Measurements from ENCODE around the gene YY1AP1.

YY1AP1 gene

DNA sequence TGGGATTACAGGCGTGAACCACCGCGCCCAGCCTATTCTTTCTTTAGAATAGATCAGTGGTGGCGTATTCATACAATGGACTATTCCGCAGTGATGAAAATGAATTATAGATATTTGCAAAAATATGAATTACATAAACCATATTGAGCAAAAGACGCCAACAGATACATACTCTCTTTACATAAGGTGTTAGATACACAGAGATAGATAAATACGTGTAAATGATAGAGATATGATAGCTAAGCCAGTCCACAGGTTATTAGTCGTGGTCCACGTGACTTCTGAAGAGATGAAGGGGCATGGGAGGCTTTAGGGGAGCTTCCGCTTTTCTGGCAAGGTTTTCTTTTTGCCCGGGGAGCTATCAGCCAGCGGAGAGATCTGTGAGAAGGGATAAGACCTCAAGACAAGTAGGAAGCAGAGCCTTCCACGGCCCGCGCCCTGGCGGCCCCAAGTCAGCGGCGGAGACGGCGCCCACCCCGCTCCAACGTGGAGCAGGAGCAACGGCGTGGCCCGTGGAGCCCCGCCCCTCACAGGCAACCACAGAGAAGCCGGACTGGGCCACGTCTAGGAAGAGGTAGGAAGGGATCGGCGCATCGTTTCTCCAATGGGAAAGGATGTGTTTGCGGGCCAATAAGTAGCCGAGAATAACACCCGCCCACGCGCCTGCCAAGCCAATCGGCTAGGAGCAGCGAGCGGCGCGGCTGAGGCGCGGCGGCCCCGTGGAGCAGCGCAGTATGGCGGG is 78.9 kb downstream of the YY1AP1 start, which contains the start of gene MSTO1:
TSS of gene MSTO1 (plus strand) at position 704 of the 742 bp plus-strand sequence. CDS start at position 735, 31 bp downstream.
- TF ChIP-seq POU2F2 (IDR thresholded peaks at IDR 0.05; ENCODE audit: low read depth, low read length) (no peak), SPI1 (IDR thresholded peaks at IDR 0.05; ENCODE audit: low read depth, low read length) (peak; percentile 45; the same call in 1 of the 2 replicates), POLR2AphosphoS5 (IDR thresholded peaks at IDR 0.05; ENCODE audit: low read depth, low read length) (peak; percentile 51; the same call in 1 of the 2 replicates), TAF1 (IDR thresholded peaks at IDR 0.05; ENCODE audit: low read depth, low read length) (no peak), POLR2A (IDR thresholded peaks at IDR 0.05; ENCODE audit: low read depth, low read length) (peak; percentile 64), PAX5 (IDR thresholded peaks at IDR 0.05; ENCODE audit: insufficient read depth, low read length, severe bottlenecking) (no peak)
- DNase-seq (ENCODE audit: insufficient read length, low spot score) = peak; percentile 77
- FAIRE-seq = peak; percentile 99

Measured in GM12891 (cell line).